Vagina (tissue), 2 donors: Measurements from ENCODE around the gene VWA3A. TPM values are rescaled to one million over a fixed set of nuclear protein-coding genes. Genes with fewer than 3 reads are reported as not detected.

Experiments
- DNase-seq, 2 donors: peaks; one replicate each; pipeline ENCODE4 v3.0.0-alpha.2; 2017; ENCODE audit errors: extremely low spot score in 2 of 2
- H3K27ac ChIP-seq: fragments of 200-600 bp; sonication (generic); one replicate; pipeline ENCODE4 v1.5.1; 2019
- H3K27me3 ChIP-seq: fragments of 200-600 bp; sonication (generic); one replicate; pipeline ENCODE4 v1.5.1; 2019
- H3K36me3 ChIP-seq, 2 donors: fragments of 200-600 bp; sonication (generic); one replicate each; pipeline ENCODE4 v1.5.1; 2017 to 2019
- H3K4me1 ChIP-seq: fragments of 200-600 bp; sonication (generic); one replicate; pipeline ENCODE4 v1.5.1; 2019
- H3K4me3 ChIP-seq, 2 donors: fragments of 200-600 bp; sonication (generic); 1 replicate in 1 of 2; 2 replicates in 1 of 2; pipeline ENCODE4 v1.5.1; 2016 to 2019
- H3K9me3 ChIP-seq: fragments of 200-600 bp; sonication (generic); one replicate; pipeline ENCODE4 v1.5.1; 2019
- POLR2A ChIP-seq, 2 donors: fragments of 450-650 bp; IDR thresholded peaks; one replicate each; pipeline ENCODE4 v1.6.1; 2017; ENCODE audit warnings: antibody characterized with exemption in 2 of 2, mild to moderate bottlenecking in 2 of 2, moderate library complexity in 2 of 2
- POLR2AphosphoS5 ChIP-seq, 2 donors: sonication (generic); formaldehyde crosslinking; IDR thresholded peaks; one replicate each; pipeline ENCODE4 v1.9.0; 2017; ENCODE audit warnings: antibody characterized with exemption in 2 of 2, mild to moderate bottlenecking in 2 of 2, low read depth in 1 of 2; ENCODE audit not compliant: insufficient read depth in 1 of 2
- intact Hi-C: fragments of 100-400 bp; cut with DNase I; formaldehyde crosslinking; loops from one replicate; pipeline ENCODE4 v1.15.1; 2023
- total RNA-seq: library from RNA; depleted of rRNA; stranded (reverse); fragments of >200 nt; gene quantifications from one replicate; pipeline ENCODE4 v1.2.3, GENCODE V29; 2016
- TF ChIP-seq, protein P1 (sequence below), 3 experiments: fragments of 450-650 bp in 2 of 3; fragments of 200-600 bp in 1 of 3; sonication (generic) in 1 of 3; IDR thresholded peaks; one replicate each; pipeline ENCODE4 v1.5.1; 2017 to 2019; ENCODE audit warnings: antibody characterized with exemption in 3 of 3, mild to moderate bottlenecking in 2 of 3, moderate library complexity in 2 of 3

The VWA3A gene
- total RNA-seq, 1 donor from 2014 or later, result not detected

GRCh38 chr16:22188595-22189442 is 96.5 kb downstream of the VWA3A start:
- peak overlapping the region; percentile 70 to 85 for H3K4me3 ChIP-seq
- H3K27me3 ChIP-seq, result no peaks in the 10 kb centered on the region
- intact Hi-C loops, result loop anchor here (5.0 kb wide), 1 partner anchor 187 kb away; the partner anchor contains the start of gene PDZD9
- no peaks in the 10 kb centered on the region for H3K9me3 ChIP-seq
- TF ChIP-seq POLR2AphosphoS5 (IDR thresholded peaks at IDR 0.05; ENCODE audit: insufficient read depth in 1 of 2, low read depth in 1 of 2), result peak in 1 of 2 donors; percentile 69
- TF ChIP-seq, protein P1, sequence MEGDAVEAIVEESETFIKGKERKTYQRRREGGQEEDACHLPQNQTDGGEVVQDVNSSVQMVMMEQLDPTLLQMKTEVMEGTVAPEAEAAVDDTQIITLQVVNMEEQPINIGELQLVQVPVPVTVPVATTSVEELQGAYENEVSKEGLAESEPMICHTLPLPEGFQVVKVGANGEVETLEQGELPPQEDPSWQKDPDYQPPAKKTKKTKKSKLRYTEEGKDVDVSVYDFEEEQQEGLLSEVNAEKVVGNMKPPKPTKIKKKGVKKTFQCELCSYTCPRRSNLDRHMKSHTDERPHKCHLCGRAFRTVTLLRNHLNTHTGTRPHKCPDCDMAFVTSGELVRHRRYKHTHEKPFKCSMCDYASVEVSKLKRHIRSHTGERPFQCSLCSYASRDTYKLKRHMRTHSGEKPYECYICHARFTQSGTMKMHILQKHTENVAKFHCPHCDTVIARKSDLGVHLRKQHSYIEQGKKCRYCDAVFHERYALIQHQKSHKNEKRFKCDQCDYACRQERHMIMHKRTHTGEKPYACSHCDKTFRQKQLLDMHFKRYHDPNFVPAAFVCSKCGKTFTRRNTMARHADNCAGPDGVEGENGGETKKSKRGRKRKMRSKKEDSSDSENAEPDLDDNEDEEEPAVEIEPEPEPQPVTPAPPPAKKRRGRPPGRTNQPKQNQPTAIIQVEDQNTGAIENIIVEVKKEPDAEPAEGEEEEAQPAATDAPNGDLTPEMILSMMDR (IDR thresholded peaks at IDR 0.05), result peak; percentile 57 to 85 (median 84)
- TF ChIP-seq POLR2A (IDR thresholded peaks at IDR 0.05), result no peak
- peak overlapping the region; percentile 97 for H3K27ac ChIP-seq
- peaks cover 42% of the 10 kb centered on the region for H3K4me1 ChIP-seq
- no peaks in the 10 kb centered on the region for H3K36me3 ChIP-seq
- DNase-seq, result peak in 1 of 2 donors; percentile 92

DNA sequence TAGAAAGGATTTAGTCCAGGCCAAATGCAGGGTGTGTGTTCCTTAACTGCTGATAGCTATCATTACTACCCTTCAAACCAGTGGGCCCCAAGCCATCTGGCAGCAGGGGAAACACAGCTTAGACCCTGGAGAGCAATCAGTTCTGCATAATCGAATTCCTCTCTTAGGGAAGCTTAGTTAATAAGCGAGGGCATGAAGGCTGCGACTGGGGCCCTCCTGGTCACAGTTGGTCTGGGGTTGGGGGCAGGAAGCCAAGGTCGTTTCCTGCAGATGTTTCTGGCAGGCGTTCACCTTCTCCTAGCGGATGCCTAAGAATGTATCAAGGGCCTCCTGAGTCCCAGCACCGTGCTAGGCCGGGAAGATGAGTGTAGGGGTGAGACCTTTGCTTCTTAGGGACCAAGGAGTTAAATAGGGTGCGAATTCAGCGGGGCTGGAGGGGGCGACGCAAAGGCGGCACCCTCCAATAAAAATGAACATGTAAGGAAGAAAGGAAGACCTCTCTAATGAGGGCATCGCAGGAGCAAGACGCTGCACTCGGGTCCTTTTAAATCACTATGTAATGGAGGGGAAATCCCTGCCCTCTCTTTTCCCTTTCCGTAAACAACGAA is 97.2 kb downstream of the VWA3A start:
- DNase-seq, result peak in 1 of 2 donors; percentile 94
- H3K4me3 ChIP-seq, result peak overlapping the region; percentile 70 to 85
- peak overlapping the region; percentile 97 for H3K27ac ChIP-seq
- H3K36me3 ChIP-seq, result no peaks in the 10 kb centered on the region
- intact Hi-C loops, result loop anchor here (5.0 kb wide), 1 partner anchor 187 kb away; the partner anchor contains the start of gene PDZD9
- TF ChIP-seq, protein P1 (IDR thresholded peaks at IDR 0.05), result no peak
- TF ChIP-seq POLR2A (IDR thresholded peaks at IDR 0.05), result no peak
- no peak for TF ChIP-seq POLR2AphosphoS5 (IDR thresholded peaks at IDR 0.05; ENCODE audit: insufficient read depth in 1 of 2, low read depth in 1 of 2)
- H3K9me3 ChIP-seq, result no peaks in the 10 kb centered on the region
- H3K27me3 ChIP-seq, result no peaks in the 10 kb centered on the region
- H3K4me1 ChIP-seq, result peaks cover 45% of the 10 kb centered on the region

DNA sequence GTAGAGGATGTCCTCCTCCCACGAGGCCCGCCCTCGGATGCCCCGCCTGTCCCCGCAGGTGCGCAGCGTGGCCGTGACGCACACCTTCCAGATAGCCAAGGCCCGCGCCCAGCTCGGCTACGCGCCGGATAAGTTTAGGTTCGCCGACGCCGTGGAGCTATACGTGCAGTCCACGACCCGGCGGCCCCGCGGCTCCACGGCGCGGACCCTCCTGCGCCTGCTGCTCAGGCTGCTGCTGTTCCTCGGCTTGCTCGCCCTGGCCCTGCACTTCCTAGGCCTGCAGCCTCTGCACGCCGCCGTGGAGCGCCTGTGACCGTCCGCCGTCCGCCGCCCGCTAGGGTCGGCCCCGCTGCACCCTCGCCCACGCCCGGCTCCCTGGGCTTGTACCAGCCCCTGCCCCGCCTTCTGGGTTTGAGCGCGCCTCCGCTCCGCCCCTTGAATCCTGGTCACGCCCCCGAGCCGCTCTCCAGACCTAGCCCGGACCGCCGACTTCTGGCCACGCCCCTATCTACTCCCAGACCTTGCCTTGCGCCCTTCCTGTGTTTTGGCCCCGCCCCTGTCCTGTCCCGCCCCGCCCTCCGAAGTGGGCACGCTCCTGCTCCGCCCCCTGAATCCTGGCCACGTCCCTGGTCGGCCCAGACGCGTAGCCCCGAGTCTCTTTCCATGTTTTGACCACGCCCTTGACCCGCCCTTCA is 97.9 kb downstream of the VWA3A start:
- intact Hi-C loops, result no loop called here
- TF ChIP-seq POLR2A (IDR thresholded peaks at IDR 0.05) (peak in 1 of 2 donors; percentile 83), POLR2AphosphoS5 (IDR thresholded peaks at IDR 0.05; ENCODE audit: insufficient read depth in 1 of 2, low read depth in 1 of 2) (peak; percentile 55 to 85)
- TF ChIP-seq, protein P1 (IDR thresholded peaks at IDR 0.05), result no peak
- no peaks in the 10 kb centered on the region for H3K9me3 ChIP-seq
- peak; percentile 100 for DNase-seq
- peaks cover 45% of the 10 kb centered on the region for H3K4me1 ChIP-seq
- no peaks in the 10 kb centered on the region for H3K36me3 ChIP-seq
- peak overlapping the region; percentile 70 to 85 for H3K4me3 ChIP-seq
- peak overlapping the region; percentile 97 for H3K27ac ChIP-seq
- no peaks in the 10 kb centered on the region for H3K27me3 ChIP-seq

DNA sequence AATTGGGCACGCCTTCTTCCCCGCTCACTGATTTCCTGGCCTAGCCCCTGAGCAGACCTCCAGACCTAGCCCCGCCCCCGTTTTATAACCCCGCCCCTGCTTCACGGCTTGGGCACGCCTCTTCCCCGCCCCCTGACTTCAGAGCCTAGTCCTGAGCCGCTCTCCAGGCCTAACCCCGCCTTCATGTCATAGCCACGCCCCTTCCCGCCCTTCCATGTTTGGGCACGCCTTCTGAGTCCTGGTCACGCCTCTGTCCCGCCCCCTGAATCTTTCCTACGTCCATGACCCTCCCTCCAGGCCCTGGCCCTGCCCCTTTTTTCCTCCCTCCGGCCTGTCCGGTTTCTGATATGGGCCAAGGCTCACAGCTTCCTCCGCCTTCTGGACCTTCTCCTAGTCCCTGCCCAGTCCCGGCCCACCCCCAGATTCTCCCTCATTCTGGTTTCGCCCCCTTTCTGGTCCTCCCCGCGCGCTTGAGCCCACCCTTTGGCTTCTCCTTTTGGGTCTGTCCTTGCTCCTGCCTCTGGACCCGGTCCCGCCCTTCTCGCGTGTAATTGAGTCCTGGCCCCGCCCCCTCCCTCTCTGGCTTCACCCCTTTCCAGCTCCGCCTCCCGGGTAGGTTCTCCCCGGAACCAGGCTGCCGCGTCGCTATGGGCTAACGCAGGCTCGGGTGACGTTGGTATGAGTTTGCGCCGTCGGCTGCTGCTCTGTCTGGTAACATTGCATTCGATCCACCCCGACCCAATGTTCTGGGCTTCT is 98.6 kb downstream of the VWA3A start:
- peaks cover 45% of the 10 kb centered on the region for H3K4me1 ChIP-seq
- peak overlapping the region; percentile 97 for H3K27ac ChIP-seq
- H3K36me3 ChIP-seq, result no peaks in the 10 kb centered on the region
- TF ChIP-seq POLR2A (IDR thresholded peaks at IDR 0.05), result peak in 1 of 2 donors; percentile 97
- TF ChIP-seq POLR2AphosphoS5 (IDR thresholded peaks at IDR 0.05; ENCODE audit: insufficient read depth in 1 of 2, low read depth in 1 of 2), result peak; percentile 81 to 97
- TF ChIP-seq, protein P1 (IDR thresholded peaks at IDR 0.05), result no peak
- intact Hi-C loops, result no loop called here
- H3K27me3 ChIP-seq, result no peaks in the 10 kb centered on the region
- no peaks in the 10 kb centered on the region for H3K9me3 ChIP-seq
- DNase-seq, result peak; percentile 100
- peak overlapping the region; percentile 46 to 70 for H3K4me3 ChIP-seq
